HG03060 (cell line): ENCODE measurements around the gene NRXN3.

Source experiments
- ATAC-seq: cut with Tn5 transposase; IDR thresholded peaks from one replicate; pipeline ENCODE4 v1.9.1; 2021; ENCODE audit warnings: low read depth, moderate number of reproducible peaks; ENCODE audit not compliant: unreplicated experiment

The NRXN3 gene

DNA sequence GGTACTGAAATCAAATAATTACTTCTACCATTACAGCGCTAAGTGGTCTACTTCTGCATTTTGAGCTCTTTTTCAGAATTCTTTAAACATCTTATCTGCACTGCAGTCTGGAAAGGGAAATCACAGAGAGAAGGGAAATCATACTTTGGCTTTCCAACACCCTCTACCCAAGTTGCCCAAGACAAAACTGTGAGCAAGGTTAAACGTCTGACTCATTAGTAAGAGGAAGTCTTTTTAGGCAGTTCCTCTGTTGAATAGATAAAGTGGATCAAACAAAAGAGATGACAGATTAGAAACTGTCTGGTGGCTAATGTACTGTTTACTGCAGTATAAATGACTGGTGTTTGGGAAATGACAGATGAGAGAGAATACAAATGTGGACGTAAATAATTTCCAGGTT is 858.1 kb downstream of the NRXN3 start:
- no peak for ATAC-seq

DNA sequence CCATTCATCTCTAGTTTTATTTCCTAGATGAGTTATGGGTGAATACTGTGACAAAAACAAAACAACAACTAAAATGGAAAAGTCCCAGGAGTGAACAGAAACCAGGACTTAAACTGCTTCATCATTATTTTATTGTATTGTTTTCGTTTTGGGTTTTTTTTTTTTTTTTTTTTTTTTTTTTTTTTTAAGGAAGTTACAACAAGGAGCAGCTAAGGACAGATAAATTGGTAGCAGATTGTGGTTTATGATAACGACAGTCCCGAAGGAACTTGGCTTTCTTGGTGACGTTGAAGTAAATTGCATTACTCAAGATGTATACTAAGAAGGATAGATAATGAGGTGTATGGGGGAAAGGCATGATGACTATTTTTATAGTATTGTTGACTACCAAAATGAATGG is 866.3 kb downstream of the NRXN3 start:
- no peak for ATAC-seq

DNA sequence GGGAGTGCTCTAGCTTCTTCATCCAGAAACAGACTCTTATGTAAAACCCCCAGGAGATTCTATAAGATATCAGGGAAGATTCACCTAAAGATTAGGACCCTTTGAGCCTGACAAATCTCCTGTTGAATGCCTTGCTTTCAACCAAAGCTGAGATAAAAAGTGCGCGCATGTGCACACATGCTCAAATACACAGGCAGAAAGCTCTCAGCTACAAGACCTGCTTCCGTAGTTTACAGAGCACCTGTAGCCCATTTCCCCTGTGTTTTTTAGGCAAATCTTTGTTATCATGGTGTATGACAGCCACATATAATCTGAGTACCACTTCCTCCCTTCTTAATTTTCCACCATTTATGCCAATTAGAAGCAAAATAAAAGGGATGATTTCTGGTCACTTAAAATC is 866.9 kb downstream of the NRXN3 start:
- ATAC-seq: no peak

DNA sequence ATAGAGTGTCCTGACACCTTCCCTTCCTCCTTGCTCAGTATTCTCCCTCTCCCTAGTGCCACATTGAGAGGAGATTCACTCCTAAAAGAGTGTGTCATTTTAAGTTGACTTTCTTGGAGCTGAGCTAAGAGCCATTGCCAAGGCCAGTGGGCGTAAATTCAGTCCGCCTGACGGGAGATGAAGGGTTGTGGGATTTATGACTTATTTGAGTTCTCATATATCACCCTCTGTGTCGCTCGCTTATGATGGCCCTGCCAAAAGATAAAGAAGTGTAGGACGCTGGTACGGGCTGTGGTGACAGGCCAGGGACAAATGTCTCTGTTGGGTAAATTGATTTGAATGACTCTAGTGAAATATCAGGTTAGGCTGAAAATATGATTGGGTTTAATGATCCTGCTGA is 867.4 kb downstream of the NRXN3 start:
- no peak for ATAC-seq

DNA sequence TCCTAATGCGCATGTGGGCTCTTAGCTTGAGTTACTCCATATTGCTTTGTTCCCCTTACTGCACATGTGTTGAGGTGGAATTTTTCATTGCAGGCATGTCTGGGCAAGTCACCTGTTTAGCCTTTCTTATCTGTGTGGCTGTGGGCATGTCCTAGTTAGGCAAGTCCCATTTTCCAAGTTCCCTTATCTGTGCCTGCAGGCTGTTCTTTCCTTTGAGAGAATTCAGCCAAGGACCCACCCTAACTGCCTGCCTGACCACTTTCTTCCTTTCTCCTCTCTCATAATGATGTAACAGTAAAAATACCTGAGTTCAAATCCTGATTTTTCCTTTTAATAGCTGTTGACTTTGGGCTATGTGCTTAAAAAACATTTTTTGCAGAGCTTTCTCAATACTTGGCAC is 870.6 kb downstream of the NRXN3 start:
- no peak for ATAC-seq

DNA sequence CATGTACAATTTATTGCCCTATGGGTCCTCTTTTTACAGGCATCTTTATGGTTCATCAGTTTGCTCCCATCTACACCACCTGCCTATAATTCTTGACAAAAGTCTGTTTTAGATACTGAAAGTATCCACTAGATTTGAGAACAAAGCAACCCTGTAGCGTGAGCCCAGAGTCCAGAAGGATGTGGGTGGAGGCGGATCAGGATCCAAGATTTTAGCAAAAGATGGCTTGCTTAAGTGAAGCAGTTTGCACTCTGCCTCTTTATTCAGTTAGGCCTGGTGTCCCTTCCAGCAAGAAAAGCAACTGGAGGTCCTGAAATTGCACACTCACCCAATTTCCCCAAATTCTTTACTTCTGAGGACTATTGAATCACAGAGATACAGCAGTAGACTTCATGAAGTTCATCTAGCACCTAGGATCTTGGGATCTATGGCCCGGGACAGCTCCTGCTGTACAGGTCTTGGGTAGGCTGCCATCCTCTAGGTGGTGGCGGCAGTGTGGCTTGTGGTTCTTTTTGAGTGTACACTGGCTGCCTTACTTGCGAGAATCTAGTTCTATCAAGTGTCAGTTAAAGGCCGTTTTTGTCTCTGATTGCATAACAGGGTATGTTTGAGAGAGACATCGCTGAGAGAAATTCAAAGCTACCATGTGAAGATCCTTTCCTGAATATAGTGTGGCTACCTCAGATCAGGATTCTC is 873.2 kb downstream of the NRXN3 start:
- ATAC-seq: no peak

DNA sequence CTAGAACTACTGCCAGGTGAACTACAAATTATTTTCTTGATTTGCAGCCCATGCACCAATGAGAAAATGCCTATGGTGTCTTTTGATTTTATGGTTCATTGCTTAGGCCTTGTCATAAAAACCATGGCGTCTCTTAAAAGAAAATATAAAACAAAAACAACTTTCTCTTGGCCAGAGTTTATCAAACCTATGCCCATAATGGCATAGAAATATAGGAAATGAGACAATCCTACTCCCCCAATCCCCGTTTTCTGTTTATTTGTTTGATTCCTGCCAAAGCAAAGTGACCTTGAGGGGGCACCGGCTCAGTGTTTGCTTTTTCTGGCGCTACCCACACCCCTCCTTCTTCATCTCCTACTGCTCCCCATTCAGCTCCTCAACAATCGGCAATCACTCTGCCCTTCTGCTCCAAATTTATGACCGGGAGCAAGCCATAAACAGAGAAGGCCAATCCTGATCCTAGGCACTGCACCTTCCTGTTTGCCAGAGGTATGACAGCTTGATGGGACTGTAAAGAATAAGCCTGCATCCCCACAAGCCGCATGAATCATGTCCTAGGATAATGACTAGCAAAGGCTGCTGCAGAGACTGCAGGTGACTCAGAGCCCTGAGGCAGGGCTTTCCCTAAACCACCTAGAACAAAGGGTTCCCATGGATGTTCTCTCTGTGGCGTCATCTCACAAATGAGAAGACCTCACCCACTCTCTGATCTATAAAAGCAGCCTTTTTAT is 874.9 kb downstream of the NRXN3 start:
- ATAC-seq: no peak

DNA sequence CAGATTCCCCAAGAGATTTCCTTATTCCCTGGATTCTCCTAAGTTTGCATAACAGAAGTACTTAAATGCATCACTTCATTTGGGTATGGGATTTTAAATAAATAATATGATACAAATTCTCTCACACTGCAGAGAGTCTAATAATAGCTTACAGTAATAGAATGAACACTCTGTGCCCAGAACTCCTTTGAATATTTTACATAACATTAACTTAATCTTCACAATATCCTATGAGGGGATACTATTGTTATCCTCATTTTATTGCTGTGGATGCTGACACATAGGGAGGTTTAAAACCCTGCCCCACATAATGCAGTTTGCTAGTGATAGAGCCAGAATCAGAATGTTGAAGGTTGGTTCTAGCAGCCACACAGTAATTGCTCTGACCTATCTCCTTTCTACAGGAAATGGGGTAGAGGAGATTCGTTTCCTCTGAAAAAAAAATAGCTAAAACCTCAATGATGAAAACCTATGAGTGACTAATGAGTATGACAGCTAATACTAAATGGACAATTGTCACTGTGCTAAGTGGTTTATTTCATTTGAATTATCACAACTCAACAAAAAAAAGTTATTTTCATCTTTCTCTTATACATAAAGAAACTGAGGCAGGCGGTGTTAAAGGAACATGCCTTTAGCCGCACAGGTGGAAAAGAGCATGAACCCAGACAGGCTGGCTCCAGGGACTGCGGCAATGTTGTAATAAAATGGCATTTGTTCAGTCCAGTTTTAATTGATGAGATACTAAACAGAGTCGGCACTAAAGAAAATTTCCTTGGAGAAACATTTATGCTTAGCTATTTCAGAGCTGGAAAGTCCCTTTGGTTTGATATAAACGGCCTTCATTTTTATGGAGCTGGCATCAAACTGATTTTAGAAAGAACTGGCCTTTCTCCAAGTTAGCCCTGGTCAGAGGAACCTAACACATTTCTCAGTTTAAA is 880.9 kb downstream of the NRXN3 start:
- no peak for ATAC-seq

DNA sequence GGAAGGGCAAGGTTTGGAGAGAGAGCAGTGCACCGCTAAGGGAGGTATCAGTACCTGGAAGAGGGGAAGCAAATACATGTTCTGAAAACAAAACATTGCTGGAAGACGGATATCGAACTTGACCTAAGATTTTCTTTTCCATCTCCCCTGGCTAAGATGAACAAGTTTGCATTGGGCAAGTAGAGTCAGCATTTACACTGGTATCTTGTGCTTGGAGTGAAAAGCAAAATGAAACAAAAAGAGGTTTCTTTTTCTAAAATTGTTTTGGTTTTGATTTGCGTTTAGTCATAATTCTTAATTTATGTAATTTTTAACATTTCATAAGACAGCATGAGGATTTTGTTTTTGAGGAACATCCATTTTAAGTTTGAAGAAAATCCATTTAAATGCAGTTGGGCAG is 881.6 kb downstream of the NRXN3 start:
- no peak for ATAC-seq

DNA sequence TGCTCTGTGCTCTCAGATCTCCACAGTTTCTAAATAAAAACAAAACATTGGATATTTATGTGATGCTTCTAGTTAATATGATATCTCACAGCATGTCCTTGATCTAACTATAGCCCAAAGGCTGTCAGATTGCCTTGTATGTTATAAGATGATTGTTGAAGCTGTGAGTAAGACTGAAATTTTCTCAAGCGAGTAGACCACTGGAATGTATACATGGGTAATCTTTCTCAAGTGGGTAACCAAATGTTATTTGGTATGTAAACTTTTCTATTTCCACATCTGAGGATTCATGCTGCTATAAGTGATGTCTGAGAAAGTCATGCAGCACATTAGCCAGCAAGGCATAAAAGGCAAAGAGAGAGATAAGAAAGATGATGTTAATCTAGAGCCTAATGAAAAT is 886.7 kb downstream of the NRXN3 start:
- no peak for ATAC-seq

DNA sequence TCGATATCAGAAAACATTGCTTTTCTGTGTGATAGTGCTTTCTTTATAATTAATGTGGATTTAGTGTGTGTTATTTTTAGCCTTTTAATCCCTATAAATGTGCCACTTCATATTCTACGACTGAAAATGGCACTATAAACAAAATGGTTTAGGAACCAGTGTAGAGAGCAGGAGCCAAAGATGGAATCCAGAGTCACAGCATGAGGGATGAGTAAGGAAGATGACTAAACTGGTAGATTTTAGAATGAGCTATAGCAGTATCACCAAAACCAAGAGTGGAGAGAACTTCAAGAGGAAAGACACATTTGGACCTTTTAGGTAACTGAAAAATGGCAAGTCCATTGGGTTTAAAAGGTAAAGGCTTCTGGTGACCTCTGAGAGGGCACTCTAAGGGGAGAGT is 887.2 kb downstream of the NRXN3 start:
- ATAC-seq: no peak

DNA sequence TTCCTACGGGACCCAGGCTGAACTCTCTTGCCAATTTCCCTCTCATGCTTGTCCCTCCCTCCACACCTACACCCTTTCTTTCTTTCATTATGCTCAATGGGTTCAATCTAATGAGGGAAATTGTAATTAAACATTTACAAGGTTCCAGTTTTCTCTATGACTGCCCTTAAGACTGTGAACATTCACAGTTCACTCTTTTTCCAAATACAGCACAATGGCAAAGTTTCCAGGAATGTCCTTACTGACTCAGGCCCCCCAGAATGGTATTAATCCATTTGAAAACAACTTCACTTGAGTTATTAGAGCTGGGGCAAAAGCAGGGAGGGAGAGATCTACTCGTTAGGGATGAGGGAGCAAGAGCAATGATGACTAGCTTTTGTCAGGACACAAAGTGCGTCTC is 892.1 kb downstream of the NRXN3 start:
- no peak for ATAC-seq

DNA sequence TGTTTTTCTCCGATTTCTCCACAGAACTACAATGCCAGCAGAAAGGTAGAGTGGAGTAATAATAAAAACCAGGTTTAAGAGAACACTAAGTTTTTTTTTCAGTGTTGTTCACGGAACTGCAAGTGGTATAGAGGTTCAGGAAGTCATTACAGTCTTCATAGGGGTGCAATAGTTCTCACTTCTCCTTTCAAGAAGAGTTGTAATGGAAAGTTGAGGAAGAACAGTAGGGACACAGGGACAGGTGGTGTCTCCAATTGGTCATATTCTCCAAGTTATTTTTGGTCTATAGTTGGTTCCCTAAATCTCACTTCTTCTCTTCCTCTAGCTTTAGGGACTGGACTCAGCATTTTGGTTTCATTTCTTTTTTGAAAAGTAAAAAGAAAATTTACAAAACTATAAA is 894.0 kb downstream of the NRXN3 start:
- ATAC-seq: no peak

DNA sequence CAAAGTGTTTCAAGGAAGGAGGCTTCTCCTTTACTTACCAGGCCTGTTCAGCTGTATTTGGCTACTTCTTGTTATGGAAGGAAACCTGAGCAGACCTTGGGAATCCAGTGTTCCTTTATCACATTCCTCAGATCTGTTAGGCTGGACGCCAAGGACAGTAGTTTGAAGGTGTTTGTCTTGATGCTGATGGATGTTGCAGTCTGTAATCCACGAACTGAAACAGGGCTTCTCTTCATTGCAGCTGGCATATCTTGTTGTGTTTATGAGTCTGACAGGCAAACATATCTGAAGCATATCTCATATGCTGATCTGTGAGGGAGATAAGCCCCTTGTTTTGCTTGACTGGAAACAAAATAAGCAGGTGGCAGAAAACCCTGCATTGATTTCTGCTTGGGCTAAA is 904.3 kb downstream of the NRXN3 start:
- no peak for ATAC-seq

DNA sequence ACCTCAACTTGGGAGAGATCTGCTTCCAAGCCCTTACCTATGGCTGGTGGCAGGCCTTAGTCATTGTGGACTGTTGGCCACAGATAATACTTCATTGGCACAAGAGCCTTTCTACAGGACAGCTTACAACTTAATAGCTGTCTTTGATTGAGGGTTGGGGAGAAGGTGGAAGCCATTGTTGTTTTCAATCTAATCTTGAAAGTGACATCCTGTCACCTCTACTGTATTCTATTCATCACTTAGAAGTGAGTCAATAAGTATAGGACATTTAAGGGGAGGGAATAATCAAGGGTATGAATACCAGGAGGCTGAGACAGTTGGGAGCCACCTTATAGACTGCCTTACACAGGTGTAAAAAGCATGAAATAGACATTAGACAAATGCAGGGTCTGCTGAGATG is 906.3 kb downstream of the NRXN3 start:
- ATAC-seq: no peak

DNA sequence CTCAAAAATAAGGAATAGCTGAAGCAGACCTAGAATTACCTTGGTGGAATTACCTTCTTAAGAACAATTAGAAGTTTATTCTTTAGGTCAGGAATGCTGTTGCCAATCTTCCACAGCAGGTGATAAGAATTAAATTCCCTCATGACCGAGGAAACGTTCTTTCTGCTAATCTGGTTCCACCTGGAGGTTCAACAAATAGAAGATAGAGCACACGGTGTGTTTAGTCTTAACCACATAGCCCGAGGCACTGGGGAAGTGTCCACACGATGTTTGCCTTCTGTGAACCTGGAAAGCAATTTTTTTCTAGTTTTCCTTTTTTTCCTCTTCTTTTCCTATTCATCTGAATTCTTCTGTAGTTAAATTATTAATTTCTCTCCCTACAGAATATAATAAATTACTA is 906.9 kb downstream of the NRXN3 start:
- ATAC-seq: no peak

DNA sequence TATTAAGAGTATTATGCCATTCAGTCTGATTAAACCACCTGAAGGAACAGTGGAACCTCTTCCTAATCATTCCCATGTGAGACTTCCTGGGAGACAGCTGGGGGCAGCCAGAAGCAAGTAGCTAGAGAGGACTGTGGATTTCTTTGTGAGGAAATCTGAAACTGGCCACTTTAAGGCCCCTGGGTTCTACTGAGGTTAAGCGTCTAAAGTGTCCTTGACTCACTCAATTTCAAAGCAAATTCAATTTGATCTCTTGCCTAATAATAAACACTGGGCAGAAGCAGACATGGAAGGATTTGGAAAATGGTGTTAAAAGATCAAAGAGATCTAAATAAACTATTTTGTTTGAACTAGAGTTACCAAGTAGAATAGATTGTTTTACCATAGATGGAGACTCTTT is 909.9 kb downstream of the NRXN3 start:
- no peak for ATAC-seq

DNA sequence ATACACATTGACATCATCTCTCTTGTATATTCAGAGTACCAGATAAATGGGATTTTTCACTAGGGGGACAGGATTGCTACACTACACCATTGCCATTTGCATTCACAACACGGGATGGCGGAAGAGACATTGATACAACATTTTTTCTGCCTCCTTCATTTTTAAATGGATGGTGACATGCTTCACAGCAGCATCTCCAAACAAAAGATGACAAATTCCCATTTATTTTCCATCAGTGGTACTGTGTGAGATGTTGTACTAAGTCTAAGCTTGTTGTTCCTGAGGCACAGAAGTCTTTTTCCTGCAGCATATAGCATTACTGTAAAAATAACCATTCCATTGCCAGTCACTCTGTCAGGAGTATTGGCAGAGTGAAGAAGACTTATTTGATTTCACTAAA is 912.7 kb downstream of the NRXN3 start:
- no peak for ATAC-seq

DNA sequence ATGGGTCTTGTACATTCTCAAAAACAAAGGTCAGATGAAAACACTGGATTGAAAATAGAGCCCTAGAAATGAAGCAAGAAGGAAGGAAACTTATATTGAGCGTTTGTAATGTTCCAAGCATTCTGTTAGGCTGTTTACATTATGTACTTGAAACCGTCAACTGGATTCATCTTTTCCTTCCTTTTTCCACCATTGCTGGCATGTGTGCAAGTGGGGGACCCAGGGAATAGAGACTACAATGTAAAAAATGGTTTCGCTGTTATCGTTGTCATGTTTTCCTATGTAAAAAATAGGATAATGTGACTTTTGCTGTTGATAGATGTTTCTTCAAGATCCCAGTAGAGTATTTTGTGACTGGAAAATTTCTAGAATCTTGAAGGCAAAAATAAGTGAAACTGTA is 913.2 kb downstream of the NRXN3 start:
- no peak for ATAC-seq

DNA sequence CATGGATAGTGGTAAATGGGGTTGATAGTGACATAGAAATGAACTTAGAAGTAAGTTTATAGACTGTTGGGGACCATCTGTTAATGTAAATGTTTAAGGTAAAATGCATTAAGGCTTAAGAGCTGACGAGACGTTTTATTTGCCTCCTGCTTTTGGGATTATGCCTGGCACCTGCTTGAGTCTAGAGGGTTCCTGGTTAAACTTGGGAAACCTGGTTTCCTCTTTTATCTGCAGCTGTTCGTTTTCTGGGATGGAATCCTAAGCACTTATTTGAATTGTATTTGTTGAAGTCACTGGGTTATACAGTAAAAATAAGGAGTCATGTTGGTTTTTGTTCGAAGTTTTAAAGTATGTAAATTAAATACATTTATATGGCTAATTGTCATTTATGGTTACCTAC is 914.7 kb downstream of the NRXN3 start:
- no peak for ATAC-seq

DNA sequence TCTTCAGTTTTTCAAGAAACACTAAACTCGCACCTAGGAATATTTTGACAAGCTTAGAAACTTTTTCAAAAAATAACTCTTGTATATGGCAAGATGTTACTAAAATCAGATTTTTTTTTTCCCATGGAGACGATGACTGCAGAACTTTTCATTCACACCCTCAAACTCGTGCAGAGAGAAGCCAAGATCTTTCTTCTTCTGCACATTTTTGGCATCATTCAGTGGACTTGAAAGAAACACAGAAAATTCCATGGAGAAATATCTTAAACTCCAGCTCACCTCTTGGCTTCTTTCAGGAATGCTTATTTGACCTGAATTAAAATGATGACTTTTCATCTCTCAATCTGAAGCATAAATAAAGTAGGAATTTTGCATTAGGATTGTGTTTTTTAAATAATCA is 919.4 kb downstream of the NRXN3 start:
- no peak for ATAC-seq
